Hematopoietic multipotent progenitor cell treated with erythropoietin and hydrocortisone succinate and interleukin-3 and kit ligand, for 17 days (in vitro differentiated cells): ENCODE data around the gene TMPRSS6.

Source experiments
- DNase-seq: peaks from one replicate; pipeline ENCODE4 v3.0.0-alpha.2; 2015; ENCODE audit warnings: low spot score

TMPRSS6 gene

GRCh38 chr22:37051391-37052385, 57.8 kb downstream of the TMPRSS6 start, which contains the start of gene KCTD17:
KCTD17 (plus strand) TSS chr22:37051742; CDS start chr22:37051761, 19 bp downstream.
- DNase-seq: no peak

GRCh38 chr22:37050913-37051312, 58.6 kb downstream of the TMPRSS6 start:
- DNase-seq: no peak

- no peak for DNase-seq
Observed at GRCh38 chr22:37049224-37049623, 60.3 kb downstream of the TMPRSS6 start.

GRCh38 chr22:37048133-37048532, 61.4 kb downstream of the TMPRSS6 start:
- DNase-seq: no peak

GRCh38 chr22:37047006-37047405, 62.5 kb downstream of the TMPRSS6 start:
- no peak for DNase-seq

- no peak for DNase-seq
Observed at GRCh38 chr22:37046589-37046988, 62.9 kb downstream of the TMPRSS6 start.

GRCh38 chr22:37045958-37046357, 63.6 kb downstream of the TMPRSS6 start:
- no peak for DNase-seq

DNA sequence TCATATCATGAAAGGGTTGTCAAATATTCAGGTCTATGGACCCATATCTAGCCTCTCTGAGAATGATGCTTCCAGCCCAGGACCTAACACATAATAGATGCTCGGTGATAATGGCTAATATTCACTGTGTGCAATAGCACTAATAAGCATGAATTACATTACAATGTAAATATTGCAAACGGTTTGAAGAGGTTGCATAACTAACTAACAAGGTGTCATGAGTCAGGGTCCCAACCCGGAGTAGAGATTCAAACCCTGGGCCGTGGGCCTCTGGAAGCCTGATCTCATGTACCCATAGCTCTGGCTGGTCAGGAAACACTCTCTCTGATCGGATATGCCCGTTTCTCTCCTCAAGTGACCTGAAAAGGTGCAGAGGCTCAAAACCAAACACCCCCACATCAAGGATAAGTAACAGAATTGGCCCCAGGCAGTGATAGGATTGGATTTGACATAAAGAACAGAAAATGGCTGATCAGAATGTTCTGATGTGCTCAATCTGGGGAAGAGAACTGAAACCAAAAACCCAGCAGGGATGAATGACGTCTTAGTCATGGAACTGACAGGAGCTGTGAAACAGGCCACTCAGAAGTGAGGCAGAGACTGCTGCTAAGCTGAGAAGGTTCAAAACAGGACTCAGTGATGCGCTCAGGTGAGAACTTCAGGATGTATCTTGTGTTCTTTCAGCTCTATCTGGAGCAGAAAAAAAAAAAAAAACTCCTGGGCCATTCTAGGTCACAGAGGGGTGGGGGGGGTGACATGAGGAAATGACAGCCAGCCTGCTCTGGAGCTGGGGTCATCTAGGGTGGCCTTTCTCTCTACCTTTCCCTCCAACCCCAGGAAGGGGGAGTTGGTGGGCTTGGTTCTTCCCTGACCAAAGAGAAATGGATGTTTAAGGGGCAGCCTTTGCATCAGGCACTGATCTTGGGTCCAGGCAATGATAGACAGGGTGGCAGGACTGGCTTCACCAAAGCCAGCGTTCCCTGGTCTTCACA, 64.6 kb downstream of the TMPRSS6 start:
- no peak for DNase-seq

GRCh38 chr22:37043828-37044538, 65.5 kb downstream of the TMPRSS6 start:
- DNase-seq: peak; percentile 71

DNA sequence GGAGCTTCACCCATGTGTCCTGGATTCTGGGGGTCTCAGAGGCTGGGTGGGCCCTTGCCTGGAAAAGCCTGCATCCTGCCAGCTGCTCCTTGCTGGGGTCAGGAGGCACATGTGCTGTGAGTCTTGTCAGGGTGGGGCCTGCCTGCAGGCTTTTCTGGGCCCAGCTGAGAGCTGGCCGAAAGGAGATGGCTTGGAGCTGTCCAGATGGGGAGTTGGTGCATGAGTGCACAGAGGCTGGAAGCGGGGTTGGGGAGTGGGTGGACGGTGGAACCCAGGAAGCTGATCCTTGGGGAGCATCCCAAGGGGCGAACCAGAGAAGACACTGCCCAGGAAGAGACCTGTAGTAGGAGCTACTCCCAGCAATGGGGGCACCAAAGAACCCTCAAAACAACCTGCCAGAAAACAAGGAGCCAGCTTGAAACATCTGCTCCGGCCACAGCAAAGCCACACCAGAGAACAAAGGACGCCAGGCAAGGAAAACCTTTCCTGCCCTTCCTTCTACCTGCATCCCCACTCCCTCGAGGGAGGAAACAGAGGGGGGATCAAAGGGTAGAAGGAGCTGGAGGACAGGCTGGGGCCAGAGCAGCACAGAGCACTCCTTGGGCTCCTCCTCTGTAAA, 66.2 kb downstream of the TMPRSS6 start:
- no peak for DNase-seq

- DNase-seq: no peak
Observed at GRCh38 chr22:37039466-37039865, 70.0 kb downstream of the TMPRSS6 start.

GRCh38 chr22:37037669-37038068, 71.8 kb downstream of the TMPRSS6 start:
- no peak for DNase-seq

GRCh38 chr22:37036655-37037377, 72.7 kb downstream of the TMPRSS6 start:
- DNase-seq: no peak

DNA sequence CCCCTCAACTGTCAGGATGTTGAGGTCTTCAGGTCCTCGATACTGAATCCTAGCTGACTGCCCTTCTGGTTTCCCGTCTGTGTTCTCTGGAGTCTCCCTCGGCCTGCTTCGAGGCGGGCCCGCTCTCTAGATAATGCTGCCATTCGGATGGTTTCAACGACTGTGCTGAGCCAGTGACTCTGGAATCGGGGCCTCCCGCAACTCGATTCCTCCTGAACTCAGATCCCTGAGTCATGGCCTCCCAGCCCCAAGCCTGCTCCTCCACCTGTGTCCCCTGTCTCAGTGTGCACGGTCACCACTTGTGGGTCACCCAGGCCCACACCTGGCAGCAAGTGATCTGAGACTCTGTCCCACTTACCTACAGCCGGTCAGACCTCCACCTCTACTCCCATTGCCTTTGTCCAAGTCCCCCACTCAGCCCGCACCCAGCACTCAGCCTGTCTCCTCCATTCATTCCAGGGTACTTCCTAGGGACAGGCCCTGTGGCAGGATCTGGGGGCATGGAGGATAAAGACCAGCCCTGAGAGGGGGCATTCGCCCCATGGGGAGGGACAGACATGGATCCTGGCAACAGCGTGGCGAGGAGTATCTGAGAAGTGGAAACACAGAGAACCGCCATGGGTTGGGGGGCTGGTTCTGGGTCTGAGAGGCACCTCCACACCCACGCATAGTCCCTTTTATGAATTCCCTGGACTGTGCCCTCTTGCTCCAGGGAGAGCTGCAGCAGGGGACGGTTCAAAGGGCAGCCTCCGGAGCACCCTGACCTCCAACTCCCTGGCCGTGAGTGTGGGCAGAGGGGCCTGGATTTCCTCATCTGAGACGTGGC, 75.7 kb downstream of the TMPRSS6 start:
- no peak for DNase-seq

DNA sequence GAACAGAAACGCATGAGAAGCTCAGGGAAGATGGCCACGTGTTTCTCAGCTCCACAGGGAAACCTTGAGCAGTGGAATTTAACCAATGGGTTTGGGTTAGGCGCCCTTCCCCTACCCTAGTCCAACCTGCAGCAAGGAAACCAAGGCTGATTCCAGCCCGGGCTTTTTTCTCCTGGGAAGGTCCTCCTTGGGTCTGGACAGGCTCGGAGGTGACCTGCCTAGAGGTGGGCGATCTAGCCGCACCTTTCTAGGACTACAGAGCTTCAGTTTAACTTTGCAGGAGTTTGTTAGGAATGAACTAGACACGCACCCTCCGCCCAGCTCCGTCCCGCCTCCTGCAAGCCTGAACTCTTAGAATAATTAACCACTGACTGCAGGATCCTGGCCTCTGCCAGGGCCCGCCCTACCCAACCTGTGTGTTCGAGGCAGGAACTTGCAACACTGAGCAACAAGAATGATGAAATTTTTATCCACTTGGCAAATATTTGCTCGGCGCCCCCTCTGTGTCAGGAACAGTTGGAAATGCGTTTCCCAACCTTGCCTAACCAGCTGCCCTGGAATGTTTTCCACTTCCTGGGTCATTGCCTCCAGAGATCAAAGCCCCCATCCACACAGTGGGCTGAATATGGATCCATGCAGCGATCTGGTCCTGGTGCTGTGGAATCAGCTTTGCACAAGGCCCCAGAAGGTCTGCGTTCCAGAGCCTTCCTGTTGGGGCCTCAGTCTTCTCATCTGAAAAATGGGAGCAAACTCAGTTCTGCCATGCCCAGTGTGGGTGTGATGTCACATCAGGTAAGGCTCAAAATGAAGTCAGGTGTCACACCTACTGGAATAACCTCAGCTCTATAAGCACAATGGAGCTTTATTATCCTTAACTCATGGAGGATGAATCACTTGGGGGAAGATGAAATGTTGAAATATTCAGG, 76.7 kb downstream of the TMPRSS6 start:
- DNase-seq: no peak

- DNase-seq: no peak
Observed at GRCh38 chr22:37032134-37032534, 77.4 kb downstream of the TMPRSS6 start.

DNA sequence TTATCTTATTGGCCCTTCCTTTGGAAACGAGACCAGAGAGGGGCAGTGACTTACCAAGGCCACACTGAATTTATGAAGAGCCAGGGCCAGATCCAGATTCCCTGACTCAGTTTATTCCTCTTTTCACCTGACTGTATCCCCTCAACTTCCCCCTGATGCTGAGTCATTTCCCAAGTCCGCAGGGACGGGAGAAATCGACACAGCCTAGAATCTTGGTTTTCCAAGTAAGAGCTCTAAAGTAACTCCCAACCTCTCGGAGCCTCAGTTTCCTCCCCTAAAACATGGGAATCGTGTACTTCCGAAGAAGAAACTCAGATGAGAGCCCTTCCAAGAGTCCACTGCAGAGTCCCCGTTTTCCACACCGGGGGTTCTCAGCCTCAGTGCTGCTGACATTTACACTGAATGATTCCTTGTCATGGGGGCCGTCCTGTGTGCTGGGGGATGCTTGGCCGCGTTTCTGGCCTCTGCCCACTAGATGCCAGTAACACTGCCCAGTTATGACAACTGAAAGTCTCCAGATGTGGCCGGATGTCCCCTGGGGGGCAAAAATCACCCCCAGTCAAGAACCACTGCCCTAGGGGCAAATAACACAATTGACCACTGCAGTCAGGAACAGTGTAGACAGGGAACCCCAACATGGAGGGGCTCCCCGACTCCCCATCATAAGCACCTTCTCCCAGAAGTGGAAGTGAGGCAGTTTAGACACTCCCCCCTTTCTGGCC, 78.8 kb downstream of the TMPRSS6 start:
- DNase-seq: no peak
